AG10803 (cell line): ENCODE data around the gene TEX2.

Experiments used
- DNase-seq: peaks from one replicate; pipeline ENCODE4 v3.0.0; 2010; ENCODE audit warnings: low read depth
- H3K4me3 ChIP-seq: 2 replicates; pipeline ENCODE4 v1.5.1; 2011; ENCODE audit warnings: mild to moderate bottlenecking, low read length, control low read depth
- TF ChIP-seq, protein P1 (sequence below): conservative IDR thresholded peaks from 2 replicates; pipeline ENCODE4 v1.5.1; 2011; ENCODE audit warnings: mild to moderate bottlenecking, low read length, control low read depth, inconsistent platforms

The TEX2 gene

GRCh38 chr17:64131606-64132270 is 131.3 kb downstream of the TEX2 start:
- TF ChIP-seq, protein P1, sequence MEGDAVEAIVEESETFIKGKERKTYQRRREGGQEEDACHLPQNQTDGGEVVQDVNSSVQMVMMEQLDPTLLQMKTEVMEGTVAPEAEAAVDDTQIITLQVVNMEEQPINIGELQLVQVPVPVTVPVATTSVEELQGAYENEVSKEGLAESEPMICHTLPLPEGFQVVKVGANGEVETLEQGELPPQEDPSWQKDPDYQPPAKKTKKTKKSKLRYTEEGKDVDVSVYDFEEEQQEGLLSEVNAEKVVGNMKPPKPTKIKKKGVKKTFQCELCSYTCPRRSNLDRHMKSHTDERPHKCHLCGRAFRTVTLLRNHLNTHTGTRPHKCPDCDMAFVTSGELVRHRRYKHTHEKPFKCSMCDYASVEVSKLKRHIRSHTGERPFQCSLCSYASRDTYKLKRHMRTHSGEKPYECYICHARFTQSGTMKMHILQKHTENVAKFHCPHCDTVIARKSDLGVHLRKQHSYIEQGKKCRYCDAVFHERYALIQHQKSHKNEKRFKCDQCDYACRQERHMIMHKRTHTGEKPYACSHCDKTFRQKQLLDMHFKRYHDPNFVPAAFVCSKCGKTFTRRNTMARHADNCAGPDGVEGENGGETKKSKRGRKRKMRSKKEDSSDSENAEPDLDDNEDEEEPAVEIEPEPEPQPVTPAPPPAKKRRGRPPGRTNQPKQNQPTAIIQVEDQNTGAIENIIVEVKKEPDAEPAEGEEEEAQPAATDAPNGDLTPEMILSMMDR, result no peak
- no peak for DNase-seq
- H3K4me3 ChIP-seq, result no peak overlapping the region

GRCh38 chr17:64130559-64131001 is 132.5 kb downstream of the TEX2 start:
- H3K4me3 ChIP-seq, result peak overlapping the region; percentile 63
- DNase-seq, result peak; percentile 79
- TF ChIP-seq, protein P1, result no peak

- peak; percentile 95 for DNase-seq
- TF ChIP-seq, protein P1, result no peak
- H3K4me3 ChIP-seq, result peak within 1 kb of the TSS; percentile 74
Observed at GRCh38 chr17:64129765-64130558, 133.1 kb downstream of the TEX2 start, which contains the start of gene ERN1. Gene ERN1, minus strand, starts transcription at chr17:64130144. Its CDS starts 115 bp downstream, at chr17:64130029.

- TF ChIP-seq, protein P1, result no peak
- peak overlapping the region; percentile 74 for H3K4me3 ChIP-seq
- no peak for DNase-seq
Observed at GRCh38 chr17:64129515-64129764, 133.6 kb downstream of the TEX2 start.

- TF ChIP-seq, protein P1, result no peak
- H3K4me3 ChIP-seq, result peak overlapping the region; percentile 74
- DNase-seq, result peak; percentile 53
Observed at GRCh38 chr17:64128787-64129514, 134.1 kb downstream of the TEX2 start.

DNA sequence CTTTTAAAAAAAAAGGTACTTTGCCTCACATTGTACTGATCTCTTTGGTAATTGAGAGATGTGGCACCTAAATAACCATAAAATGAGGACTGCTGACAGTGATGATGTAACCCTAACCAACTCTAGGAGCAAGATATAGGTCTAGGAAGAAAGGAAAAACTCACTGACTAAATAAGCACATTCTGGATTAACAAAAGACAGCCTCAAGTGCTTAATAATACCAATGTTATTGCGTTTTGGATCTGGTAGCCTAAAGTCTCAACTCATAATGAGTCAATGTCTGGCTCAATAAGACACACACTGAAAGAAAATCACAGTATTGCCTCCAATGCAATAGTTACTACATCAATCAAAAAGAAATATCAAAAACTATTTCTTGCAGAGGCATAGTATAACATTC is 136.1 kb downstream of the TEX2 start:
- TF ChIP-seq, protein P1, result no peak
- DNase-seq, result peak; percentile 48
- H3K4me3 ChIP-seq, result no peak overlapping the region
